ENCODE data around the gene DHRS2. TPM values are rescaled to one million over a fixed set of nuclear protein-coding genes. Genes with fewer than 3 reads are reported as not detected.

DHRS2 gene
- total and polyA plus RNA-seq, 2 of the 13 experiments (the other 11 are each of a cell fraction or from before 2014, with no cell fraction given) = 1,621 to 3,021 TPM

DNA sequence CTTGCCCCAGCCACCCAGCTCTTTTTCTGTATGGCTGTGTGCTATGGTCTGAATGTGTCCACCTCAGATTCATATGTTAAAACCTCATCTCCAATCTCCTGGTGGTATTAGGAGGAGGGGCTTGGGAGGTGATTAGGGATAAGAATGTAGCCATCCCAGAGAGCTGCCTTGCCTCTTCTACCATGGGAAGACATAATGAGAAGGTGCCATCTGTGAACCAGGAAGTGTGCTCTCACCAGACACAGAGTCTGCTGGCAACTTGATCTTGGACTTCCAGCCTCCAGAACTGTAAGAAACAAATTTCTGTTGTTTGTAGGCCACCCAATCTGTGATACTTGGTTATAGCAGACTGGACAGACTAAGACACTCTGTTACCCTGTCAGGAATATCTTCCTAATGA, 34.7 kb upstream of the DHRS2 start (continued):
- TF ChIP-seq, protein P1, sequence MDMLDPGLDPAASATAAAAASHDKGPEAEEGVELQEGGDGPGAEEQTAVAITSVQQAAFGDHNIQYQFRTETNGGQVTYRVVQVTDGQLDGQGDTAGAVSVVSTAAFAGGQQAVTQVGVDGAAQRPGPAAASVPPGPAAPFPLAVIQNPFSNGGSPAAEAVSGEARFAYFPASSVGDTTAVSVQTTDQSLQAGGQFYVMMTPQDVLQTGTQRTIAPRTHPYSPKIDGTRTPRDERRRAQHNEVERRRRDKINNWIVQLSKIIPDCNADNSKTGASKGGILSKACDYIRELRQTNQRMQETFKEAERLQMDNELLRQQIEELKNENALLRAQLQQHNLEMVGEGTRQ (IDR thresholded peaks at IDR 0.05; ENCODE audit: low read depth, low read length) = 0 out of 2 replicates have a peak, but pooled peaks have one; percentile 1
- TF ChIP-seq, protein P1 (CRISPR knock-in tag; IDR thresholded peaks at IDR 0.05; ENCODE audit: borderline replicate concordance) = no peak
- TF ChIP-seq MIXL1 (CRISPR knock-in tag; IDR thresholded peaks at IDR 0.05) = no peak
- no peak for TF ChIP-seq TMF1 (CRISPR knock-in tag; IDR thresholded peaks at IDR 0.05; ENCODE audit: low read depth)
- no peak for TF ChIP-seq ZNF747 (CRISPR knock-in tag; IDR thresholded peaks at IDR 0.05; ENCODE audit: borderline replicate concordance)
- peak; percentile 8; the same call in 1 of the 2 replicates for TF ChIP-seq NCOA2 (CRISPR knock-in tag; IDR thresholded peaks at IDR 0.05)

DNA sequence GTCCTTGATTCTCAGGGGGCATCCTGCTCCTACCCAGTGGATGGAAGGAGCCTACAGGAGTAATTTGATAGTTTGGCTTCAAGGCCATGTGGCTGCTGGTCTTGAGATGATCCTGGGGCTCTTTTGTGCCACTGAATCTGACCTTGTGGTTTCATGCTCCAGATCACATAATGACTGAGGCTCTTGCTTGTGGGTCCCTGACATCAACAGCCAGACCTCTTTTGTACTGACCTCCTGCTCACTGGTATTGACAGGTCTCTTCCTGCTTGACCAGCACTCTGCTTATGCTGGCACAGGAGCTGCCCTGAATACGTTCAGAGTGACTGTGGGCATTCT, 34.4 kb upstream of the DHRS2 start:
- WGBS (ENCODE audit: low lambda C conversion rate) = 50% methylated on average over 1 of the region's 1 CpG
- peak overlapping the region; percentile 61 for H3K27ac ChIP-seq (ENCODE audit: extremely low read length, insufficient read depth, low read length)
- TF ChIP-seq HNRNPLL (IDR thresholded peaks at IDR 0.05; ENCODE audit: low read depth, low read length, poor library complexity, severe bottlenecking) (no peak), DMAP1 (CRISPR knock-in tag; IDR thresholded peaks at IDR 0.05) (0 out of 2 replicates have a peak, but pooled peaks have one; percentile 15), THYN1 (CRISPR knock-in tag; IDR thresholded peaks at IDR 0.05; ENCODE audit: borderline replicate concordance, low read depth) (0 out of 2 replicates have a peak, but pooled peaks have one; percentile 28), ZFX (CRISPR knock-in tag; IDR thresholded peaks at IDR 0.05; ENCODE audit: low read depth) (peak; percentile 31), ZNF354B (CRISPR knock-in tag; IDR thresholded peaks at IDR 0.05) (peak; percentile 81; the same call in 1 of the 2 replicates), CBX5 (CRISPR knock-in tag; IDR thresholded peaks at IDR 0.05; ENCODE audit: borderline replicate concordance) (0 out of 2 replicates have a peak, but pooled peaks have one; percentile 10), ZC3H13 (CRISPR knock-in tag; IDR thresholded peaks at IDR 0.05) (no peak)
- TF ChIP-seq, protein P2, sequence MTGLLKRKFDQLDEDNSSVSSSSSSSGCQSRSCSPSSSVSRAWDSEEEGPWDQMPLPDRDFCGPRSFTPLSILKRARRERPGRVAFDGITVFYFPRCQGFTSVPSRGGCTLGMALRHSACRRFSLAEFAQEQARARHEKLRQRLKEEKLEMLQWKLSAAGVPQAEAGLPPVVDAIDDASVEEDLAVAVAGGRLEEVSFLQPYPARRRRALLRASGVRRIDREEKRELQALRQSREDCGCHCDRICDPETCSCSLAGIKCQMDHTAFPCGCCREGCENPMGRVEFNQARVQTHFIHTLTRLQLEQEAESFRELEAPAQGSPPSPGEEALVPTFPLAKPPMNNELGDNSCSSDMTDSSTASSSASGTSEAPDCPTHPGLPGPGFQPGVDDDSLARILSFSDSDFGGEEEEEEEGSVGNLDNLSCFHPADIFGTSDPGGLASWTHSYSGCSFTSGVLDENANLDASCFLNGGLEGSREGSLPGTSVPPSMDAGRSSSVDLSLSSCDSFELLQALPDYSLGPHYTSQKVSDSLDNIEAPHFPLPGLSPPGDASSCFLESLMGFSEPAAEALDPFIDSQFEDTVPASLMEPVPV (CRISPR knock-in tag; IDR thresholded peaks at IDR 0.05) = 0 out of 2 replicates have a peak, but pooled peaks have one; percentile 4
- TF ChIP-seq, protein P3, sequence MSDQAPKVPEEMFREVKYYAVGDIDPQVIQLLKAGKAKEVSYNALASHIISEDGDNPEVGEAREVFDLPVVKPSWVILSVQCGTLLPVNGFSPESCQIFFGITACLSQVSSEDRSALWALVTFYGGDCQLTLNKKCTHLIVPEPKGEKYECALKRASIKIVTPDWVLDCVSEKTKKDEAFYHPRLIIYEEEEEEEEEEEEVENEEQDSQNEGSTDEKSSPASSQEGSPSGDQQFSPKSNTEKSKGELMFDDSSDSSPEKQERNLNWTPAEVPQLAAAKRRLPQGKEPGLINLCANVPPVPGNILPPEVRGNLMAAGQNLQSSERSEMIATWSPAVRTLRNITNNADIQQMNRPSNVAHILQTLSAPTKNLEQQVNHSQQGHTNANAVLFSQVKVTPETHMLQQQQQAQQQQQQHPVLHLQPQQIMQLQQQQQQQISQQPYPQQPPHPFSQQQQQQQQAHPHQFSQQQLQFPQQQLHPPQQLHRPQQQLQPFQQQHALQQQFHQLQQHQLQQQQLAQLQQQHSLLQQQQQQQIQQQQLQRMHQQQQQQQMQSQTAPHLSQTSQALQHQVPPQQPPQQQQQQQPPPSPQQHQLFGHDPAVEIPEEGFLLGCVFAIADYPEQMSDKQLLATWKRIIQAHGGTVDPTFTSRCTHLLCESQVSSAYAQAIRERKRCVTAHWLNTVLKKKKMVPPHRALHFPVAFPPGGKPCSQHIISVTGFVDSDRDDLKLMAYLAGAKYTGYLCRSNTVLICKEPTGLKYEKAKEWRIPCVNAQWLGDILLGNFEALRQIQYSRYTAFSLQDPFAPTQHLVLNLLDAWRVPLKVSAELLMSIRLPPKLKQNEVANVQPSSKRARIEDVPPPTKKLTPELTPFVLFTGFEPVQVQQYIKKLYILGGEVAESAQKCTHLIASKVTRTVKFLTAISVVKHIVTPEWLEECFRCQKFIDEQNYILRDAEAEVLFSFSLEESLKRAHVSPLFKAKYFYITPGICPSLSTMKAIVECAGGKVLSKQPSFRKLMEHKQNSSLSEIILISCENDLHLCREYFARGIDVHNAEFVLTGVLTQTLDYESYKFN (CRISPR knock-in tag; conservative IDR thresholded peaks at IDR 0.05) = no peak

More for the DNA sequence above, 34.4 kb upstream of the DHRS2 start:
- ChIA-PET POLR2A (interaction anchor here (0.7 to 10.5 kb wide), 16 partner anchors 9 to 507 kb away, joined by 3 to 267 read pairs (median 4); partner anchors contain the start of genes ACIN1, AP1G2, C14orf119 and DHRS2), CTCF (ENCODE audit: low intra/inter-chr PET ratio, low total read pairs) (no interaction called here)
- Histone ChIP-seq H3K4me2 (ENCODE audit: low read depth, low read length) (peak overlapping the region; percentile 51), H3K4me3 (replicated peaks in 1 of 3; ENCODE audit: insufficient read depth in 1 of 3, low read depth in 2 of 3, low read length in 3 of 3) (0 out of 6 replicates have a peak overlapping the region, but pooled peaks of 1 of the 3 experiments have one; percentile 2), H3K79me2 (ENCODE audit: insufficient read depth, low read length) (no peaks in the 10 kb centered on the region), H3K27me3 (ENCODE audit: control insufficient read depth in 1 of 2, insufficient read depth in 2 of 2, low read length in 2 of 2) (no peaks in the 10 kb centered on the region), H3K36me3 (replicated peaks in 1 of 2; ENCODE audit: control insufficient read depth in 1 of 2, insufficient read depth in 2 of 2, low read length in 2 of 2) (no peaks in the 10 kb centered on the region), H3K9ac (ENCODE audit: insufficient read depth, low read depth, low read length) (peak overlapping the region; percentile 49), H3K9me3 (ENCODE audit: low read length) (peaks cover 8% of the 10 kb centered on the region; the same call in 1 of the 2 replicates), H4K20me1 (ENCODE audit: insufficient read depth, low read length) (no peaks in the 10 kb centered on the region), H2AFZ (ENCODE audit: low read length) (no peak overlapping the region), H3K4me1 (ENCODE audit: insufficient read depth, low read length) (peaks cover 64% of the 10 kb centered on the region)
- no TSS peak for BruUV-seq (replicated peaks)
- ATAC-seq (peak; percentile 61), DNase-seq (ENCODE audit: low spot score) (peak; percentile 66), FAIRE-seq (no peak)
- intact Hi-C loops (cut with micrococcal nuclease; ENCODE audit: unreplicated experiment) (loop anchor here (1.0 kb wide), 1 partner anchor 8 kb away; no protein-coding TSS in a partner anchor), in situ Hi-C loops (cut with HindIII; ENCODE audit: extremely low pct_ligation_motif_present, low pct_unique_long_range_greater_than_20kb) (no loop called here)

Measured in HepG2 (cell line).